Prostate gland (tissue), 2 donors: ENCODE measurements around the gene KRT6C.

Experiments used
- POLR2AphosphoS5 ChIP-seq: sonication (generic); formaldehyde crosslinking; IDR thresholded peaks from one replicate; pipeline ENCODE4 v1.6.1; 2017; ENCODE audit warnings: antibody characterized with exemption
- TF ChIP-seq, protein P1 (sequence below), 4 experiments: fragments of 200-600 bp in 2 of 4; fragments of 450-650 bp in 2 of 4; sonication (generic) in 2 of 4; IDR thresholded peaks; 1 replicate in 3 of 4; 2 replicates in 1 of 4; pipeline ENCODE4 v1.5.1; 2016 to 2019; ENCODE audit warnings: antibody characterized with exemption in 4 of 4, mild to moderate bottlenecking in 2 of 4, moderate library complexity in 2 of 4

DNA sequence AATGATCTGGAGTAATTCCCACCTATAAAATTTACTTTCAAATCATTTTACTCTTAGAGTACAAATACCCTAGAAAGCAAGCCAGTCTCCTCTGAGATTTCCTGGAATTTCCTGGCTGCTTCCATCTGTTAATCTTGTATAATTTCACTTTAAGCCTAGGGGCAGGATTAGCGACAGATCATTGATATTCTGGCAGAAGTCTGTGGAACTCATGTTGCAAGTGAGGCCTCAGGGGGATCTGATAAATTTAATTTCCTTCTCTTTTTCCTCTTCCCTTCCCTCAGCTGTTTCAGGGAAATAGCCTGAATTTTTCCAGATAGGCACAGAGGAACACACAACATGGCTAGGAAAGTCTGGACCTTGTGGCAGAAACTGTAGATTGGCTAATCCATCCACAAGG is 25.3 kb upstream of the KRT6C start:
- TF ChIP-seq, protein P1, sequence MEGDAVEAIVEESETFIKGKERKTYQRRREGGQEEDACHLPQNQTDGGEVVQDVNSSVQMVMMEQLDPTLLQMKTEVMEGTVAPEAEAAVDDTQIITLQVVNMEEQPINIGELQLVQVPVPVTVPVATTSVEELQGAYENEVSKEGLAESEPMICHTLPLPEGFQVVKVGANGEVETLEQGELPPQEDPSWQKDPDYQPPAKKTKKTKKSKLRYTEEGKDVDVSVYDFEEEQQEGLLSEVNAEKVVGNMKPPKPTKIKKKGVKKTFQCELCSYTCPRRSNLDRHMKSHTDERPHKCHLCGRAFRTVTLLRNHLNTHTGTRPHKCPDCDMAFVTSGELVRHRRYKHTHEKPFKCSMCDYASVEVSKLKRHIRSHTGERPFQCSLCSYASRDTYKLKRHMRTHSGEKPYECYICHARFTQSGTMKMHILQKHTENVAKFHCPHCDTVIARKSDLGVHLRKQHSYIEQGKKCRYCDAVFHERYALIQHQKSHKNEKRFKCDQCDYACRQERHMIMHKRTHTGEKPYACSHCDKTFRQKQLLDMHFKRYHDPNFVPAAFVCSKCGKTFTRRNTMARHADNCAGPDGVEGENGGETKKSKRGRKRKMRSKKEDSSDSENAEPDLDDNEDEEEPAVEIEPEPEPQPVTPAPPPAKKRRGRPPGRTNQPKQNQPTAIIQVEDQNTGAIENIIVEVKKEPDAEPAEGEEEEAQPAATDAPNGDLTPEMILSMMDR (IDR thresholded peaks at IDR 0.05): no peak
- TF ChIP-seq POLR2AphosphoS5: no peak
